ENCODE data around the gene GDF15.

DNA sequence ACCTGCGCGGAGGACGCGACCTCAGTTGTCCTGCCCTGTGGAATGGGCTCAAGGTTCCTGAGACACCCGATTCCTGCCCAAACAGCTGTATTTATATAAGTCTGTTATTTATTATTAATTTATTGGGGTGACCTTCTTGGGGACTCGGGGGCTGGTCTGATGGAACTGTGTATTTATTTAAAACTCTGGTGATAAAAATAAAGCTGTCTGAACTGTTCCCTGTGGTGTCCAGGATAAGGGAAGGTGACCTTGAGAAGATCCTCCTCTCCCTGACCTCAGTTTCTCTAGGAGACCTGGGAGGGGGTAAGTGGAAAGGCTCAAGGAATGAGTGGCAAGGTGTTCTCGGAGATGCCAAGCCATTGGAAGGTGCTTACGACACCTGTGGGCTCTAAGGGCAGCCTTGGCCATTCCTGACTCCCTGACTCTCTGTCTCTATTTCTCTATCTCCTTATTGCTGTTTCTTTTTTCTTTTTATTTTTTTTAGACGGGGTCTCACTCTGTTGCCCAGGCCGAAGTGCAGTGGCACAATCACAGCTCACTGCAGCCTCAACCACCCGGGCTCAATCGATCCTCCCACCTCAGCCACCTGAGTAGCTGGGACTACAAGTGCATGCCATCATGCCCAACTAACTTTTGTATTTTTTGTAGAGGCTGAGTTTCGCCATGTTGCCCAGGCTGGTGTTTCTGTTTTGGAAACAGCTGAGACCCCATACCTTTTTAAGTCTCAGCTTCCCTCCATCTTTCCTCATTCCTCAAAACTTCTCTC is 3.2 kb downstream of the GDF15 start:
- TF ChIP-seq POLR2AphosphoS5 (IDR thresholded peaks at IDR 0.05; ENCODE audit: borderline replicate concordance, low read depth, low read length) (no peak), EZH2 (IDR thresholded peaks at IDR 0.05) (no peak)
